GM18502 (cell line): ENCODE results near the gene ZNF236.
"Not testable (repeated sequence)": the region's sequence is repeated elsewhere in the genome, so short reads cannot be mapped to it uniquely, and the experiment has no call there.

Experiments used
- ATAC-seq: cut with Tn5 transposase; IDR thresholded peaks from one replicate; pipeline ENCODE4 v1.9.1; 2021; ENCODE audit warnings: mild to moderate bottlenecking; ENCODE audit not compliant: unreplicated experiment, poor library complexity

The ZNF236 gene

DNA sequence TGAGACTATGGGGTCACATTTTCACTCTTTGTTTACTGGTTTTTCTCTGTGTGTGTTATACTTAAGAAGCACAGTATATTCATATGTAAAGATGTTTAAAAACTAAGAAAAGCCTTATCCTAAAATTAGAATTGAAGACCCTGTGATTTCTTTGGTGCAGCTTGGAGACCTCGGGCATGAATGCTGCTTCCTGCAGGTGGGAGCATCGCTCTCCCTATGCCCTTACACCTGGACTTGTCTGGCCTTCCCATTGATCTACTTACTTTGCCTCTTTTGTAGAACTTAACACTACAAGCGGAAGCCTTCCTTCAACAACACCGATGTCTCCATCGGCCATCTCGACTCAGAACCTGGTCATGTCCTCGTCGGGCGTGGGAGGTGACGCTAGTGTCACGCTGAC is 114.5 kb downstream of the ZNF236 start:
- ATAC-seq = no peak

DNA sequence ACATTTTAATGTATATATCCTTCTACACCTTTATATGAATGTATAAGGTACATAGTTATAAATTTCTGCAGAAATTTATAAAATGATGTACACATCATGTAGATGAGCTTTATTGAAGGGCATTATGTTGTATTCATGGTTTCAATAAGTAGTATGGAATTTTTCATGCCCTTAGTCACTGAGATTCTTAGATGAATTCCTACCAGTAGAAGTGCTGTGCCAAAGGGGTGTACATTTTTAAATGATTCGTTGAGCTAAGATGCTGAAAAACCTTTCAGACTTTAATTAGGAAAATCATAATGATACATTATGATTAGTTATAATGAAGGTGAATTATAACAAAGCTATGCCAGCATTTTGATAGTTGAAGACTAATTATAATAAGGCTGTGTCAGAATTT is 115.2 kb downstream of the ZNF236 start:
- no peak for ATAC-seq

DNA sequence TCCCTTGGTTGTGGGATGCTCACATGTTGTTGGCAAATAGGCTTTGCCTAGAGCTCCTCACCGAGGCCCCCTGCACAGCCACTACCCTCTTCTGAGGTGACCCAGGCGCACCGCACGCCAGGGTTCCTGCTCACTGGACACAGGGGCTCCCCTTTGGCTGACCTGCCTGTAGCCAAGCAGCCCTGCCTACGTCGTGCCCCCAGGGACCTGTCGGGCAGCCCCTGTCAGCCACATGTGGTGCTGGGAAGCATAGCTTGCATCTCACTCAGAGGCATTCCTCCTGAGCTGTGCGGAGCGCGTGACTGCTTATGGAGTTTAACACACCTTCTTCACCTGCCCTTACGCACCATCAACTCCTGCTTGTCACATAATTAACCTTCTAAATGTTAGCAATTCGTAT is 116.3 kb downstream of the ZNF236 start:
- no peak for ATAC-seq

GRCh38 chr18:76941284-76941683 is 118.9 kb downstream of the ZNF236 start:
- no peak for ATAC-seq

DNA sequence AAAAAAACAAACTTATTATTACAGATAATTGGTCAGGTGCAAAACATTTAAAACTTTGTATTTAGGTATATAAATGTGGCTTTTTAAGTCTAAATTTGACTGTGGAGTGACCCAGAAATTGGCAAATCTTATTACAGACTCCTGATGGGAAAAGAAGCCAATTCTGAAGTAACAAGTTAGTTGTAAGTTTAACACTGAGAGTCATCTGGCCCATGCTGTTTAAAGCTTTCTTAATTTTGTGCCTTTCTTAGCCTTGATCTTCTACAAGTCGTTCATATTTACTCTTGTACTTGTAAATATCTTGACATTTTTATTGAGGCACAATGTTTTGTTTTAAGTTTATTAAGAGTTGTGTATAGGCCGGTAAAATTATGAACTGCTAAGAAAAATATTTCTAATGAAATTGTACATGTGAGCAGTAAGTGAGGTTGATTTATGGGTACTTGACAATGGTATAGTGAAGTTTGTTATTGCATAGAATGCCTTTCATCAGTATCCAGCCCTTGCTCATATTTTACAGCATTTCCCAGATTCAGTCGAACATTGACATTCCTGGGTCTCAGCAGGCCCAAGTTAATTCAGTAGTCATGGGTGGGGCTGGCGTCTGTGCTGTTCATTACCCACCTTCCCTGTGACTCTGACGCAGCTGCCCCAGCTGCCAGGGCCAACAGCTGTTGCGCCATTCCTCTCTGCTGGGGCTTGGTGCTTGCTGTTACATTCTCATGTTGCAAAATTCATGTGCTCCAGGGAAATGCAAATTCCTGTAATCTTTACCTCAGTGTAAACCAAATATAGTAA is 121.4 kb downstream of the ZNF236 start:
- ATAC-seq = no peak

DNA sequence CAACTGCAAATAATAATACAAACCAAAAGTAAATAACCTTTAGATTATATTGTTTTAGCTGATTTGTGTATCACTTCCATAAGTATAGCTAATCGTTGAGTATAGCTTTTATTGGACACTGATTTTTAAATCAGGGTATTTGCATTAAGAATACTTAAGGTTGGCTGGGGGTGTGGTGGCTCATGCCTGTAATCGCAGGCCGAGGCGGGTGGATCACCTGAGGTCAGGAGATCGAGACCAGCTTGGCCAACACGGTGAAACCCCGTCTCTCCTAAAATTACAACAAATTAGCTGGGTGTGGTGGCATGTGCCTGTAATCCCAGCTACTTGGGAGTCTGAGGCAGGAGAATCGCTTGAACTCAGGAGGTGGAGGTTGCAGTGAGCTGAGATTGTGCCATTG is 122.0 kb downstream of the ZNF236 start:
- ATAC-seq = not testable (repeated sequence)

- ATAC-seq = no peak
Observed at GRCh38 chr18:76948345-76948744, 126.0 kb downstream of the ZNF236 start.

GRCh38 chr18:76951456-76952247 is 129.3 kb downstream of the ZNF236 start:
- ATAC-seq = no peak

GRCh38 chr18:76952747-76953146 is 130.4 kb downstream of the ZNF236 start:
- ATAC-seq = no peak

DNA sequence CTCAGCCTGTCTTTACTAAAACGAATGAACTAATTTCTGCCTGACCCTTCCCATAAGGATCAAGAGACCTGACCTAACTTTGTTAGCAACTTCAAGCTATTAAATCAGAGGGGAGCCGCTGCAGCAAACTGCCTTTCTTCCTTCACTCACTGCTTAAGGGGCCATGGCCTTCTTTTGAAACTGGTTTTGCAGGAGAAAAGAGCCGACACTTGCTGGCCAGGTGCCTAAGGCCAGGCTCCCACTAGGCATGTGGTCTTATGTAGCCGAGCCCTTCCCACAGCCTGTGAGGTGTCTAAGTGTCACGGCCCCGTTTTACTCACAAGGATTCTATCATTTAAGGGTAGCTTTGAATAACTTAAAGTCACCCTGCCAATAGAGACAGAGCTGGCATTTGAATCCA is 130.8 kb downstream of the ZNF236 start:
- ATAC-seq = no peak

DNA sequence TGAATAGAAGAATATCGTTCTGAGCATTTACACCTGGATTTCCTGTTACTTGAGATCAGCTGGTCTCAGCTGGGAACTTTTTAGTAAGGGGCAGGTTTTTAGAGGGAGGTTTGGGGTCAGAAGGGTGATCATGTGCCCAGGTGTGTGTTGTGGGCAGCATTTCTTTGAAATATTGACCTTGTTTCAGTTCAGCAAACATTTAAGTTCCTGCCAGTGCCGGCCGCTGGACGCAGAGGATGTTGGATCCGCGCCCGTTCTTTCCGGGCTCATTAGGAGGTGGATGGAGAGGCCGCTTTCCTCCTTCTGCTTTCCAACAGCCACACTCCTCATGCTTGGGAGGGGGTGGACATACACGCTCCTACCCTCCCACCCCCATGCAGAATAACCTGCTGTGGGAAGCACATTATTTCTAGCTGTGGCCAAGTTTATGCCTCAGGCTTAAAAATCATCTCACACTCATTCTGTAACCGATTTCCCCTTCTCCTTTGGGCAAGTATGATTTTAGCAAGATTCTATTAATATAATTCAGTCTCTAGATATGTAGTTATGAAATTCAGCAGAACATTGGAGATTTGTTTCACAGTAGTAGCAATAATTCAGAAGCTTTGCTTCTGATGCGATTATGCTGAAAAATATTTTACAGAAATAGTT is 131.4 kb downstream of the ZNF236 start:
- ATAC-seq = no peak

DNA sequence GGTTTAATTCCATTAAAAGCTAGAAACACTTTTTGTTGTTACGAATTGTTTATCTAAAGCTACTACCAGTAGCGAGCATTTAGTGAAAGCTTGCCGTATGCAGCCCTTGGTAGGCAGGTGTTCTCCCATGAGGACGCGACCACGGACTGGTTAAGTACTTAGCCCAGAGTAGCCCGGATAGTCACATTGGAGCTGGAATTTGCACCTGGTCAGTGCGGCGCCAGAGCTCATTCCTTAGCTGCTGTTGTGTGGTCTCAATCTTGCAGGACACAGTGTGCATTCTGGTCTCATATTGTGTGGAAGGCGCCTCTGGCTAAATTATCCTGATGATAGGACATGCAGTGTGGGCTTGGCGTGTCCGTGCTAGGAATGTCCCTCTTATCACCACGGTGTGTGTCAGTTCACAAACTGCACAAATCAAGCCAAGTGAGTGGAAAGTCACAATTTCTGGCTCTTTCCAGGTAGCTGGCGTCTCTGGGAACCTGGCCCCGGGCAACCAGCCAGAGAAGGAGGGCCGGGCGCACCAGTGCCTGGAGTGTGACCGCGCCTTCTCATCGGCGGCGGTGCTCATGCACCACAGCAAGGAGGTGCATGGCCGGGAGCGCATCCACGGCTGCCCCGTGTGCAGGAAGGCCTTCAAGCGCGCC is 133.3 kb downstream of the ZNF236 start:
- no peak for ATAC-seq

DNA sequence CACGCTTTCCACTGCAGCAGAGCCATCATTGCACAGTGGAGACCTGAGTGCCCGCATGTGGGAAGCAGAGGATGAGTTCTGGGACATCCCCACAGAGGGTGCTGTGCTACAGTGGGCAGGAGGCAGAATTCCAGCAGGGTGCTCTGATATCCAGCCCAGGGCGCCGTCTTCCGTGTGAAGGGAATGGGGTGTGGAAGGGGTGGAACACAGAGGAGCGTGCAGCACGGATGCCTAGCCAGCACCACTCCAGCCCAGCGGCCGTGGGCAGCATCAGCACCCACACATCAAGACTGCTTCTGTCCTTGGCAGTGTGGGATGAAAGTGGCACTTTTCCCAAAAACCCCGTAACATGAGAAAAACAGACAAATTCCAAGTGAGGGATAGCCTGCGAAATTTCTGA is 134.3 kb downstream of the ZNF236 start:
- no peak for ATAC-seq

GRCh38 chr18:76957384-76958355 is 135.3 kb downstream of the ZNF236 start:
- ATAC-seq = no peak

DNA sequence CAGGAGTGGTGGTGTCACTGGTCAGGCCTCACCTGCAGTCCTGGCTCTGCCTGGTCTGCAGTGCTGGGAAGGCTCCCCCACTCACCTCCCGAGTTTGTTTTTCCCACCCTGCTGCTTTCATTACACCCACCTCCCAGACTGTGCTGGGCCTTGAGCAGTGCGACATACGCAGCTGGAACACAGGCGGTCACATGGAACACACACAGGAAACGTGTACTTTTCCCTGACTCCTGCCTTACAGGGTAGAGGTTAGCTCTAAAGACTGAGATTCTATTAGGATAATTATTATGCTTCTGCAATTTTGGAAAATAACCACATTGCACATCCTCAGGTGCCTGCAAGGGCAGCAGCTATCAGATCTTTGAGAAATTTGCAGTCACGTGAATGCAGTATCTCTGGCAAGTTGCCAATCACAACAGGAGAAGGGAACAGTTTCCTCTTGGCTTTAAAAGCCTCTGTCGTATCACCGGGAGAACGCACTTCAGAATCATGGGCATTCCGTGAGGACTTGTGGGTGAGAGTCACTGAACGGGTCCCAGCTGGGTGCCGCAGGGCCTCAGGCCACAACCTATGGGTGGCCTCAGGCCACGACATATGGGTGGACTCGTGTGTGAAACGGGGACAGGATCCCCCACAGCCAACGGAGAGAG is 136.5 kb downstream of the ZNF236 start:
- no peak for ATAC-seq

DNA sequence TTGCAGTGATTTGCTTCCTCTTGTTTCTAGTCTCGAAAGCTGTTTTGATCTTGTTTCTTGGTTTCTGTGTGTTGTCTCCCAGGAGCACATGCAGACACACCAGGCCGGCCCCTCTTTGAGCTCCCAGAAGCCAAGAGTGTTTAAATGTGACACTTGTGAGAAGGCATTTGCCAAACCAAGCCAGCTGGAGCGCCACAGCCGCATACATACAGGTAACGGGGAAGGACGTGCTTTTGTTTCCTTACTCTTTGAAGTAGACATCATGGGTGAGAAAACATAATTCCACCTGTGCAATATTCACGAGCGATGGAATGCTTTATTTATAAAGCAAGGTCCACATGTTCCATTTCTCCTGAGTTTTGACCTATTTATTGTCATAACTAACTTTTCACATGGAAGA is 137.2 kb downstream of the ZNF236 start:
- no peak for ATAC-seq

- no peak for ATAC-seq
Observed at GRCh38 chr18:76960528-76961035, 138.2 kb downstream of the ZNF236 start.

GRCh38 chr18:76962851-76963250 is 140.5 kb downstream of the ZNF236 start:
- no peak for ATAC-seq

DNA sequence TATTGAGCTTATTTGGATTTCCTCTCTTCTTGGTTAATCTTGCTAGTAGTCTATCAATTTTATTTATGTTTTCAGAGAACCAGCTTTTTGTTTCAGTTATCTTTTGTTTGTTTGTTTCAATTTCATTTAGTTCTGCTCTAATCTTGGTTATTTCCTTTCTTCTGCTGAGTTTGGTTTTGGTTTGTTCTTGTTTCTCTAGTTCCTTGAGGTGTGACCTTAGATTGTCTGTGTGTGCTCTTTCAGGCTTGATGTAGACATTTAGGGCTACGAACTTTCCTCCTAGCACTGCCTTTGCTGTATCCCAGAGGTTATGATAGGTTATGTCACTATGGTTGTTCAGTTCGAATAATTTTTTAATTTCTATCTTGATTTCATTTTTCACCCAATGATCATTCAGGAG is 141.6 kb downstream of the ZNF236 start:
- peak; percentile 52 for ATAC-seq
